ENCODE measurements around the gene C6orf132.

Gene C6orf132

GRCh38 chr6:42135722-42136121, 6.7 kb downstream of the C6orf132 start:
- no peak for DNase-seq
- TF ChIP-seq POLR2A (IDR thresholded peaks at IDR 0.05; ENCODE audit: low read length) (no peak), GATA1 (IDR thresholded peaks at IDR 0.05; ENCODE audit: low read depth, low read length) (no peak)

DNA sequence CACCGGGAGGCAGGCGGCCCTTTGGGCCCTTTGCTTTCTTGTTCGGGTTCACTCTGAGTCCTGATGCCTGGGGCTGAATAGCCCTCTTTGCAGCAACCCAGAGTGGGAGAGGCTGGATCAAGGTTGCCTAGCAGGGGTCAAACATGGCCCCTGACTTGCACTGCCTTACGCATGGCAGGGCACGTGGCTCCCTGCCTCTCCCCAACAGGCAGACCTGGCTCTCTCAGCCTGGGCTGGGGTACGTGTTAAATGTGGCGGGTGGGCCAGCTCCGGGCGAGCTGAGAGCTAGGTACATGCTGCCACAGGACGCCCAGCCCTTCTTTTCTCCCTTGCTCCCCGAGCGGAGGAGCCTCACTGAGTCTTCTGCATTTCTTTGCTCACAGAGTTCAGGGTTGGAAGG, 7.3 kb downstream of the C6orf132 start:
- no peak for DNase-seq
- TF ChIP-seq GATA1 (IDR thresholded peaks at IDR 0.05; ENCODE audit: low read depth, low read length) (no peak), POLR2A (IDR thresholded peaks at IDR 0.05; ENCODE audit: low read length) (no peak)

- DNase-seq, result no peak
- TF ChIP-seq GATA1 (IDR thresholded peaks at IDR 0.05; ENCODE audit: low read depth, low read length) (no peak), POLR2A (IDR thresholded peaks at IDR 0.05; ENCODE audit: low read length) (no peak)
Observed at GRCh38 chr6:42133926-42134325, 8.5 kb downstream of the C6orf132 start.

GRCh38 chr6:42131531-42131930, 10.9 kb downstream of the C6orf132 start:
- no peak for DNase-seq
- TF ChIP-seq POLR2A (IDR thresholded peaks at IDR 0.05; ENCODE audit: low read length) (no peak), GATA1 (IDR thresholded peaks at IDR 0.05; ENCODE audit: low read depth, low read length) (no peak)

DNA sequence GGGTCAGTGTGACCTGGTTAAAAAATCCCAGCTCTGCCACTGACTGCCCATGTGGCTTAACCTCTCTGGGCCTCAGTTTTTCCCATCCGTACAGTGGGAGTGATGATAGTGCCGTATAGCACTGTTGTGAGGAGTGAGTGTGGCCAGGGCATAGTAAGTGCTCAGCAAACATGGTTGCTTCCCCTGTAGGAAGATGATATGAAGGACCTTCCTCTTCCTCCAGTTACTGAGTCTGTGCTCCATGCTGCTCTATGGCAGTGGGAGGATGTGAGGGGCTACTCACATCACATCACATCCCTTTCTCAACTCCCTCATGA, 13.1 kb downstream of the C6orf132 start:
- TF ChIP-seq POLR2A (IDR thresholded peaks at IDR 0.05; ENCODE audit: low read length), result no peak
- DNase-seq, result no peak

DNA sequence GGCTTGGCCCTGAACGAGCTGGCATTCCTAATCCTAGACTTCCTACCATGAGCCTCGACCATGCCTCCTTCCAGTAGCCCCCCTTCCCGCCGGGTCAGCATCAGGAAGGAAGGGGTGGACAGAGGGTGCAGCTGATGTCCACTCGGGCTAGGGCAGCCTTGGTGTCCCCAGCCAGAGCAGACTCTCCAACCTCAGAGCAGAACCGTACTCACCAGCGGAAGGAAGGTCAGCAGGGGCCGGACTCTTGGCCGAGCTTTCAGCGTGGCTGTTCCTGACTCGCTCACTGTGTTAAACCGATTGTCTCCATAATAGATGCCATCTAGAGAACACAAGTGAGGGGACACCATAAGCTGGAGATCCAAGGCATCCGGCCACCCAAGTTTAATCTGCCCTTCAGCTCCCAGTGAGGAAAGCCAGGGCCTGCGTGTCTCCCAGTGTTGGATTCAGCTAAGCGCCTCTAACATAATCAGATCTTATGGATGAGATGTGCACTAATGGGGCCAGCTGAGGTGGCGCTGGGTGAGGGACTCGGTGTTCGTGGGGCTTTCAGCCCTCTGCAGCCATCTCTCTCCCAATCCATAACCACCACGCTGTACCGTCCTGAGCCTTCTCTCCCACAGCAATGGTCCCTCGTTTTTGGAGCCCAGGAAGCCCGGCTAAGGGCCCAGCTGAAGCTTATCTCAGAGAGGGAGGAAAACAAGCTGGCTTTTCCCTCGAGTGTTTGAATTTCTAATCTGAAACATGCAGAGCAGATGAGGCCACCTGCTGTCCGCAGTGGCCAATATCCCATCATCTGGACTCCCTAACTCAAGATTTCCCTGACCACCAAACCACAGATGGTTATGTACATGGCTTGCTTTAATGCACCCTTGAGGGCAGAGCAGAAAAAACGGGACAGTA, 13.7 kb downstream of the C6orf132 start:
- no peak for DNase-seq
- TF ChIP-seq POLR2A (IDR thresholded peaks at IDR 0.05; ENCODE audit: low read length), result no peak

DNA sequence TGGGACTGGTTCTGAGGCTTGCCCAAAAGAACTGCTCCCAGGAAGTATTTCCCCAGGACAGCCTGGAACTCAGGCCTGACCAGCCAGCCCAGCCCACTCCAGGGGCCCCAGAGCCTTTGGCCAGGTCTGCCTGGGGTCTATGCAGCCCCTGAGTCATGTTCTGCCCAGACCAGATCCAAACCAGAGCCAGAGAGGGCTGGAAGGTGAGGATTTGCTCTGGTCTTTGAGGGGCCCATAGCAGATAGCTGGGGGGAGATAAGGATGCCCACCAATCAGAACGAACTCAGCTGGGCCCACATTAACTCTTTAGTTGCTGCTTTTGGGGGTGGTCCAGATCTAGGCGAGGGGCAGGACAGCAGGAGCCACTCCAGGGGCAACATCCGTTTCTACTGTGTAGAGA, 16.8 kb downstream of the C6orf132 start:
- DNase-seq, result no peak
- no peak for TF ChIP-seq GATA1 (IDR thresholded peaks at IDR 0.05; ENCODE audit: low read depth, low read length)
- TF ChIP-seq POLR2A (IDR thresholded peaks at IDR 0.05; ENCODE audit: low read length), result no peak

GRCh38 chr6:42125231-42125630, 17.2 kb downstream of the C6orf132 start:
- TF ChIP-seq POLR2A (IDR thresholded peaks at IDR 0.05; ENCODE audit: low read length) (no peak), GATA1 (IDR thresholded peaks at IDR 0.05; ENCODE audit: low read depth, low read length) (no peak)
- no peak for DNase-seq

DNA sequence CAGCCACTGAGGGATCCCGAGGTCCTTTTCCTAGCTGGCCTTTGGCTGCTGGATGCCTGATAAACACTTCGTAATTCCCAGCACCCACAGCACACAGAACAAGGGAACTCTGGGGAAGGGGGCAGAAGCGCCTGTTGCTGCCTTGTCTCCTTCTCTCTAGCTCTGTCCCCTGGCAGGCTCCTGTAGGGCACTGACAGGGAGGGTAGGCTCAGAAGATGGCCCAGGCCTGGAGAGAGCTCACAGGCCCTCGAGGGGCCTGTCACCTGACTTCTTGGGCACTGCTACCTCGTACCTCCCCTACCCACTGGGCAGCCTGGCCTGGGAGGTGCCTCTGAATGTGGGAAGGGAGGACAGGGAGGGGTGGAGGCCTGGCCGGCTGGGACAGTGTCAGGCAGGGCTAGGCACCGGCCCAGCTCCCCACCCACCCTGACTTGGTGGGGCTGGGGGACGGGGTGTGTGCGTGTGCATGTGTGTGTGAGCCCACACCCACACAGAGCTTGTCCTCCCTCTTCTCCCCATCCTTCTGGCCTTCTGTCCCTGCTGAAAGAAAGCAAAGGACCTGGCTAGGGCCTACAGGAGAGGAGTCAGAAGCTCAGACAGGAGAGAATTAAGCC, 18.1 kb downstream of the C6orf132 start:
- TF ChIP-seq POLR2A (IDR thresholded peaks at IDR 0.05; ENCODE audit: low read length), result no peak
- TF ChIP-seq GATA1 (IDR thresholded peaks at IDR 0.05; ENCODE audit: low read depth, low read length), result no peak
- no peak for DNase-seq

GRCh38 chr6:42123379-42124103, 18.9 kb downstream of the C6orf132 start:
- no peak for DNase-seq
- TF ChIP-seq GATA1 (IDR thresholded peaks at IDR 0.05; ENCODE audit: low read depth, low read length), result no peak
- no peak for TF ChIP-seq POLR2A (IDR thresholded peaks at IDR 0.05; ENCODE audit: low read length)

DNA sequence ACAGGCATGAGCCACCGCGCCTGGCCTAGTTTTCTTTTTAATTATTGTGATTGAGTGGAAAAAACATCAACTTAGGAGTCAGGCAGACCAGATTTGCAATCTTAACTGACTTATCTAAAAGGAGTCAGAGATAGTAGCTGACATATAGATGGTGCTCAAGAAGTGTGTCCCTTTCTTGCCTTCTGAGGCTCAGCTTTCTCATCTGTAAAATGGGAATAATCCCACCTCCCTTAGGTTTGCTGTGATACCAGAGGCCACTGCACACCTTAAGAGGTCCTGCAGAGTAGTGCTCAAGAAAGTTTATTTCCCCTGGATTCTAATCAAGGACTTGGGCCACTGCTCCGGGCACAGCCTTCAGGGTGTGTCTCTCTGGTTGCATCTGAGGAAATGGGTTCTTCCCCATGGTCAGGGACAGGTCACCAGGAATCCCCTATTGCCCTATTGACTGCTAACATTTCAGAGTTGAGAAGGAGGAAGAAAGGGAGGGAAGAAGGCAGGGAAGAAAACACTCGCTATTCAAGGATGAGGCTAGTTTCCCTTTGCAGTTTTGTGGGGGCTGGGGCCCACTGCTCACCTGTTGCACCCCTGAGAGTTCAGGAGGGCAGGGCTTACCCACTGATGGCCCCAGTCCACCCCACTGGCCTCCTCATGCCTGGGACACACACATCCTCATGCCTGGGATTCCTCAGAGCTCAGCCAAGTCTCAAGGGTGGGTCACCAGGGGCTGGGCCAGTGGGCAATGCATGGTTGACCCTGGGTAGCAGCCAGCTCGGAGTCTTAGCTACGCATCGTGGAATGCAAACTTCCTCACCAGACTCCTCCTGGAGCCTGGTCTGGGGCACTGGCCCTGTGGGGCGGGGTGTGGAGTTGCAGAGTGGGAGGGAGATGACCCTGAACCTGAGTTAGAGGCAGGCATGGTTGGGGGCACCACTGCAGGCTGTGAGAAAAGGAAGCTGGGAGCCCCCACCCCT, 21.2 kb downstream of the C6orf132 start:
- no peak for DNase-seq
- TF ChIP-seq GATA1 (IDR thresholded peaks at IDR 0.05; ENCODE audit: low read depth, low read length) (no peak), POLR2A (IDR thresholded peaks at IDR 0.05; ENCODE audit: low read length) (no peak)

GRCh38 chr6:42118162-42119001, 24.0 kb downstream of the C6orf132 start:
- peak; percentile 29 to 36 for DNase-seq
- TF ChIP-seq GATA1 (IDR thresholded peaks at IDR 0.05; ENCODE audit: low read depth, low read length) (no peak), POLR2A (IDR thresholded peaks at IDR 0.05; ENCODE audit: low read length) (no peak)

DNA sequence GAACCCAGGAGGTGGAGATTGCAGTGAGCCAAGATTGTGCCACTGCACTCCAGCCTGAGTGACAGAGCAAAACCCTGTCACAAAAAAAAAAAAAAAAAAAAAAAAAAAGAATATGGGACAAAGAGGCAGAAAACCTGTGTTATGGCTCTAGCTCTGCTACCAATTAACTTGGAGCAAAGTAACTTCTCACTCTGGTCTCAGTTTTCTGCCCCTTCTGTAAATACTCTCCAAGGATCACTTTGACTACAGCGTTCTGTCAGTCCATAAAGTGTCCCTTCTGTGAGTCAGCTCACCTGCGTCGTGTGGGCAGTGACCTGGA, 24.6 kb downstream of the C6orf132 start:
- no peak for TF ChIP-seq POLR2A (IDR thresholded peaks at IDR 0.05; ENCODE audit: low read length)
- no peak for TF ChIP-seq GATA1 (IDR thresholded peaks at IDR 0.05; ENCODE audit: low read depth, low read length)
- no peak for DNase-seq
